Measurements from ENCODE around the gene CLDN9.

The CLDN9 gene

GRCh38 chr16:3021449-3022207 is 8.9 kb downstream of the CLDN9 start (continued):
- TF ChIP-seq TSHZ1 (tag by site-specific recombination; IDR thresholded peaks at IDR 0.05; ENCODE audit: borderline replicate concordance) (no peak), ZNF133 (tag by site-specific recombination; IDR thresholded peaks at IDR 0.05) (no peak), ZNF529 (tag by site-specific recombination; IDR thresholded peaks at IDR 0.05; ENCODE audit: insufficient replicate concordance) (no peak), ZNF398 (tag by site-specific recombination; IDR thresholded peaks at IDR 0.05) (peak; percentile 88), ZNF837 (tag by site-specific recombination; IDR thresholded peaks at IDR 0.05) (no peak), ZNF48 (tag by site-specific recombination; IDR thresholded peaks at IDR 0.05) (no peak), ZNF473 (tag by site-specific recombination; IDR thresholded peaks at IDR 0.05) (no peak), ELK4 (IDR thresholded peaks at IDR 0.05; ENCODE audit: borderline replicate concordance, low read depth, low read length) (no peak), ZNF629 (tag by site-specific recombination; IDR thresholded peaks at IDR 0.05) (no peak; the same call in none of the 2 replicates), PATZ1 (tag by site-specific recombination; IDR thresholded peaks at IDR 0.05) (peak; percentile 73), ZFP41 (tag by site-specific recombination; IDR thresholded peaks at IDR 0.05; ENCODE audit: borderline replicate concordance) (no peak), ZBTB21 (tag by site-specific recombination; IDR thresholded peaks at IDR 0.05) (0 out of 2 replicates have a peak, but pooled peaks have one; percentile 32), ZNF311 (tag by site-specific recombination; IDR thresholded peaks at IDR 0.05; ENCODE audit: borderline replicate concordance) (no peak), ZNF223 (tag by site-specific recombination; IDR thresholded peaks at IDR 0.05) (no peak), ZNF549 (tag by site-specific recombination; IDR thresholded peaks at IDR 0.05) (no peak), ZBTB6 (tag by site-specific recombination; IDR thresholded peaks at IDR 0.05) (peak; percentile 99), SP7 (tag by site-specific recombination; IDR thresholded peaks at IDR 0.05) (peak; percentile 87), HOXA7 (CRISPR knock-in tag; IDR thresholded peaks at IDR 0.05; ENCODE audit: borderline replicate concordance) (no peak), SP3 (tag by site-specific recombination; IDR thresholded peaks at IDR 0.05) (peak; percentile 10; the same call in 1 of the 2 replicates), ZNF677 (tag by site-specific recombination; IDR thresholded peaks at IDR 0.05) (no peak), ZNF585B (tag by site-specific recombination; IDR thresholded peaks at IDR 0.05) (no peak), ATF2 (tag by site-specific recombination; IDR thresholded peaks at IDR 0.05; ENCODE audit: low read depth) (no peak), ZNF621 (tag by site-specific recombination; IDR thresholded peaks at IDR 0.05) (no peak), PRDM4 (tag by site-specific recombination; IDR thresholded peaks at IDR 0.05) (no peak), ZNF654 (tag by site-specific recombination; IDR thresholded peaks at IDR 0.05; ENCODE audit: low read depth) (no peak)

Measured in HEK293 (cell line).